ENCODE results near the gene PARP3.
A peak's percentile ranks its signal among the peaks of the same experiment; 100 is the strongest.

The PARP3 gene

DNA sequence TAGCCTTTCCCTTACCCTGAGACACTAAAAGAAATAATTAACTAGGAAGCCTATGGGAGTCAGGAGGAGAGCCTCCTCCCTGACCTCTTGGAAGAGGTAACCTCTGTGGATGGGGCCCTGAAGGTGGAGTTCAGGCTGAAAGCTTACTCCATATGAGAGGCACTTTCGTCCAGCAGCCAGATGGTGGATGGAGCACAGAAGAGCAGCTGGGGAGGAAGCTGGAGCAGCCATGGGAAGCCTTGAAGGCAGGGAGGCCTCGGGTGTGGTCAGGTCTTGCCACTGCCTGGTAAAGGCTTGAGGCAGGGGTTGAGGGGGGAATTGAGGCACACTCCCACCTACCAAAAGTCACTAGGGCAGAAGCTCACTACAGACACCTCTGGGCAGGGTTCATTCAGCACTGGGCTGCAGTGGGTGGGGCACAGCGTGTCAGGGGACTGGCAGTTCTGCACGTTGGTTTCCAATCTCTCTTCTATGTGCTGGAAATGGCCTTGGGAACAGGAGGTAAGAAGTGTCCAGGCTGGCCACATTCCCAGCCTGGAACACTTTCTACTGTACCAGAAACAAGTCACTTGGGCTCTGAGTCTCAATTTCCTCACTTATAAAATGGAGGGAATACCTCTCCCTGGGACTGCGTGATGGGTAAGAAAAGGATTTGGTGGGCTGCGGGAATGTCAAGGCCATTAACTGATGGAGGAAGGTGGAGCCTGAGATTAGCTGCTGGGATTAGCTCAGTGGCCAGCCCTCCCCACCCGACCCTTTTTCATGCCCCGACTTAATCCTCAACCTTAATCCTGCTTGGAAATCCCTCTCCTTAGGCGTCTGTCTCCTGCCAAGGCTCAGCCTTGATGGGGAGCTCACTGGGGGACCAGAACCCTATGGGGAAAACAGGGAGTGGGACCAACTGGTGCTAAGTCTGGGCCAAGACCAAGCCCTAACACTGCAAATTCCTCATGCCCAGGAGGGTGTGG, 19.7 kb downstream of the PARP3 start:
- no peak overlapping the region for H3K9ac ChIP-seq (ENCODE audit: low read depth, low read length)
- H3K27ac ChIP-seq (ENCODE audit: low read depth, low read length): no peak overlapping the region
- H3K27me3 ChIP-seq (ENCODE audit: insufficient read depth, low read length): peaks cover 13% of the 10 kb centered on the region
- H3K9me3 ChIP-seq (ENCODE audit: insufficient read depth, low read depth, low read length): no peaks in the 10 kb centered on the region
- peaks cover 14% of the 10 kb centered on the region for H3K4me1 ChIP-seq (ENCODE audit: insufficient read depth, low read length)
- no peaks in the 10 kb centered on the region for H3K36me3 ChIP-seq (ENCODE audit: insufficient read depth, low read length)
- no peak overlapping the region for H3K4me3 ChIP-seq (ENCODE audit: low read length)
- WGBS: 78% methylated on average over 8 of the region's 9 CpGs

DNA sequence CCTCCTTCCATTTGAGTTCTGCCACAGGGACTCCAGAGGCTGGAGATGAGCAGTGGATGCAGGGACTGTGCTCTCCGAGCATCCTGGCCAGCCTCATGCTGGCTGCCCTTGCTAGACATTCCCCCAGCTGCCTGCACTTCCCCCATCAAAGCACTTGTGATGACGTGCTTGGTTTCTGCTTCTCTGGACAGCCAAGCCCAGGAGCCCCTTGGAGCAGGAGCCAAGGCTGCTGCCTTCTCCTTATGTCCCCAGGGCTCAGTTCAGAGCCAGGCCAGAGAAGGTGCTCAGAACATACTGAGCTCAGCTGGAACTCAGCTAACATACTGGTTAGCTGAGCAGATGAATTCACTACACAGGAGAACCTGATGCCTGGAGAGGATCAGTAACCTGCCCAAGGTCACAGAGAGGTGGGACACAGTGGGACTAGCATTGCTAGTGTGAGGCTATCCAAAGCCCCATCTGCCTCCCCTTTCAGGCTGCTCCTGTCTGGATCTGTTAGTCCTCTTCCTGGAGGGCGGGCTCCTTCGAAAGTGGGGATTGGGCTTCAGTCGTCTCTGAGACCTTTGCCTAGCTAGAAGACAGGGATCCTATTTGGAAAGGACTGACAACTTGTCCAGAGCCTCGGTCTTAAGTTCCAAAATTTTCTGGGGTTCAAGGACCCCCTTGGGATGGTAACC, 20.8 kb downstream of the PARP3 start:
- Histone ChIP-seq H3K27me3 (ENCODE audit: insufficient read depth, low read length) (peaks cover 7% of the 10 kb centered on the region; the same call in 1 of the 2 replicates), H3K9ac (ENCODE audit: low read depth, low read length) (no peak overlapping the region), H3K36me3 (ENCODE audit: insufficient read depth, low read length) (no peaks in the 10 kb centered on the region), H3K9me3 (ENCODE audit: insufficient read depth, low read depth, low read length) (no peaks in the 10 kb centered on the region), H3K4me3 (ENCODE audit: low read length) (no peak overlapping the region), H3K4me1 (ENCODE audit: insufficient read depth, low read length) (peaks cover 14% of the 10 kb centered on the region), H3K27ac (ENCODE audit: low read depth, low read length) (no peak overlapping the region)
- WGBS: 87% methylated on average over 6 of the region's 6 CpGs

DNA sequence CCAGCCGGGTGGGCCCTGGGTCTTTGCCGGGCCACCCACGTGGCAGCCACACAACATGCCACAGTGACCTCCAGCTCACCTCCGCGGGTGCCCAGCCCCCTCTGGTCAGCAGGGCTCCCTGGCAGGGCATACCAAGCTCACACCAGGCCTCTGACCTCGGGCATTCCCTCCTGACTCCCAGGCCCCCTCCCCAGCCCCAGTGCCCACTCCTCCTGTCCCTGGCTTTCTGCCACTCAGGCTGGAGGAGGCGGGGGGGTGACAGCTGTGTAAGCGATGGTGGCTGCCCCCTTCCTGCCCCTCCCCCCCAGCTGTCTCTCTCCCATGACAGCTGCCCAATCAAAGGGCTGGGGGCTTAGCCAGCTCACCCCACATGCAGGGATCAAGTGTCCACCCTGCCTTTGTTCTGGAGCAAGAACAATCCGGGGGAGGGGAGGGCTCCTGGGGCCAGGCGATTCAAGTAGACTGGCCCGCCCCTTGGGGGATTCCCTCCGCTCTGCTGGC, 21.8 kb downstream of the PARP3 start:
- WGBS: 40% methylated on average over 11 of the region's 12 CpGs
- Histone ChIP-seq H3K36me3 (ENCODE audit: insufficient read depth, low read length) (no peaks in the 10 kb centered on the region), H3K9me3 (ENCODE audit: insufficient read depth, low read depth, low read length) (no peaks in the 10 kb centered on the region), H3K4me1 (ENCODE audit: insufficient read depth, low read length) (peaks cover 21% of the 10 kb centered on the region), H3K9ac (ENCODE audit: low read depth, low read length) (no peak overlapping the region), H3K27ac (ENCODE audit: low read depth, low read length) (no peak overlapping the region), H3K4me3 (ENCODE audit: low read length) (no peak overlapping the region), H3K27me3 (ENCODE audit: insufficient read depth, low read length) (peaks cover 7% of the 10 kb centered on the region; the same call in 1 of the 2 replicates)

DNA sequence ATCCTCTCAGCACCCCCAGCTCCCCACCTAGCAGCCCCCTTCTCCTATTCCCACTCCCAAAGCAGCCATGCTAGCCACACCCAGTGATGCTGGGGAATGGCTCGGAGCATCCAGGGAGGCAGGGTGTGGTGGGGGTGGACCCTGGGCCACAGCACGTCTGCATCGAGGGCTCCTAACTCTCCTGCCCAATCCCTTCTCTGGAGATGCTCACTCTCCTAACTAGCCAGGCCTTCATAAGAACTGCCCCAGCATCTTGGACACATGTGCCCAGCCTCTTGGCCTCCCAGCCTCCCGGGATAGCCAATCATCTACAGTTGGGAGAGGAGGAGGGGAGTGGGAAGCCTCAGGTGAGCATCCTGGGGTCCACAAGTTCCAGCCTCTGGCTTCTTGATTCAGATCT, 22.4 kb downstream of the PARP3 start:
- 81% methylated on average over 4 of the region's 4 CpGs for WGBS
- Histone ChIP-seq H3K4me1 (ENCODE audit: insufficient read depth, low read length) (peaks cover 26% of the 10 kb centered on the region), H3K9ac (ENCODE audit: low read depth, low read length) (no peak overlapping the region), H3K36me3 (ENCODE audit: insufficient read depth, low read length) (no peaks in the 10 kb centered on the region), H3K4me3 (ENCODE audit: low read length) (no peak overlapping the region), H3K27me3 (ENCODE audit: insufficient read depth, low read length) (peaks cover 7% of the 10 kb centered on the region; the same call in 1 of the 2 replicates), H3K27ac (ENCODE audit: low read depth, low read length) (no peak overlapping the region), H3K9me3 (ENCODE audit: insufficient read depth, low read depth, low read length) (no peaks in the 10 kb centered on the region)

DNA sequence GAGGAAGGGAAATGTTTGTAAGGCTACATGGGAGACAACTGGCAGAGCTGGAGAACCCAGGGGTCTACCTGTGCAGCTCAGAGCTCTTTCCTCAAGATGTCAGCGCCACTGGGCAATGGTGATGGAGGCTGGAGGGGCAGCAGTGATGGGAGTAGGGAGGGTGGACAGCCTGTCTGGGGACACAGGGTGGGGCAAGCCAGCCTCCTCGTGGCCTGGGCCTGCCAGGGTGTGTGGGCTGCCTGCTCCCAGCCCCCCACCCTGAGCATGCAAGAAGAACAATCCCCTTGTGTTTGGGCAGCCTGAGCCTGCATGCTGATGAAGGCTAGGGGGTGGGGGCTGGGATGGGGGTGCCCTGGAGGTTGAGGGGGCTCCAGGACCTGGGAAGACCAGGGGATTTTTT, 23.9 kb downstream of the PARP3 start:
- 78% methylated on average over 2 of the region's 2 CpGs for WGBS
- H3K27ac ChIP-seq (ENCODE audit: low read depth, low read length): no peak overlapping the region
- no peaks in the 10 kb centered on the region for H3K36me3 ChIP-seq (ENCODE audit: insufficient read depth, low read length)
- peaks cover 7% of the 10 kb centered on the region; the same call in 1 of the 2 replicates for H3K27me3 ChIP-seq (ENCODE audit: insufficient read depth, low read length)
- no peak overlapping the region for H3K4me3 ChIP-seq (ENCODE audit: low read length)
- no peak overlapping the region for H3K9ac ChIP-seq (ENCODE audit: low read depth, low read length)
- H3K9me3 ChIP-seq (ENCODE audit: insufficient read depth, low read depth, low read length): no peaks in the 10 kb centered on the region
- peaks cover 29% of the 10 kb centered on the region for H3K4me1 ChIP-seq (ENCODE audit: insufficient read depth, low read length)

DNA sequence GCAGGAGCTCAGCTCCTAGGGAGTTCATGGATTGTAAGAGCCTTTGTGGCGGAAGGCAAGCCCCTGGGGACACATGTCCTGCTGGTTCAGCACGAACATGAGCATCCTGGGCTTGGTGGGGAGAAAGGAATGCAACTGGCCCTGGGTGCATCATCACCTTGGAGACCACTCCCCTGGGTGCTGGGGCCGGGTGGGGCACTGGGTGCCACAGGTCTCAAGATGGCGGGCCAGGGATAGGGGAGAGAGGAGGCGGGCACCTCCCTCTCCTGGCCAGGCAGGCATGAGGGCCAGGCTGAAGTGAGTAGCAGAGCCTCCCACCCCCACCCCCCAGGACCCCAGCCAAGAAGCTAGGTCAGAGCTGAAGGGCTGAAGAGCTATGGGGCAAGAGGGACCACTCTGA, 24.3 kb downstream of the PARP3 start:
- Histone ChIP-seq H3K36me3 (ENCODE audit: insufficient read depth, low read length) (no peaks in the 10 kb centered on the region), H3K9ac (ENCODE audit: low read depth, low read length) (no peak overlapping the region), H3K4me3 (ENCODE audit: low read length) (peak overlapping the region; percentile 50; the same call in 1 of the 2 replicates), H3K9me3 (ENCODE audit: insufficient read depth, low read depth, low read length) (no peaks in the 10 kb centered on the region), H3K27ac (ENCODE audit: low read depth, low read length) (no peak overlapping the region), H3K27me3 (ENCODE audit: insufficient read depth, low read length) (peaks cover 7% of the 10 kb centered on the region; the same call in 1 of the 2 replicates), H3K4me1 (ENCODE audit: insufficient read depth, low read length) (peaks cover 29% of the 10 kb centered on the region)
- 82% methylated on average over 5 of the region's 5 CpGs for WGBS

DNA sequence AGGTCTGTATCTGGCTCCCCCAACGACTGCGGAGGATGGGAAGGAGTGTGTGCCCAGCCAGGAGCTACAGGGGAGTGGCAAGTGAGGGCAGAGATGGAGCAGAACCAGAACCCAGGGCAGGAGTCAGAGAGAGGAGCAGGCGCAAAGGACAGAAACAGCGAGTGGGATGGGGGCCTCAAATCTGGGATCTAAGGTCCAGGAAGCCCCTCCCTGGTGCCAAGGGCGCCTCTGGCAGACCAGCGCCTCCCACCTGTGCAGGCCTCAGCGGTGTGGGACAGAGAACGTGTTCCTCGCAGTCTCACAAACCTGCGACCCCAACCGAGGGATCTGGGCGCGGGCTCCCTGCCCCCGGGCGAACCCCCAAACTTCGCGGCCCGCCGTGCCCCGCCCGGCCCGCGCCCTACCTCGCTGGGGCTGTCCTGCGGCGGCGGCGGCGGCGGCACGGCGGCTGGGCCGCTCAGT, 24.8 kb downstream of the PARP3 start:
- peaks cover 7% of the 10 kb centered on the region; the same call in 1 of the 2 replicates for H3K27me3 ChIP-seq (ENCODE audit: insufficient read depth, low read length)
- H3K36me3 ChIP-seq (ENCODE audit: insufficient read depth, low read length): no peaks in the 10 kb centered on the region
- peak overlapping the region; percentile 46; the same call in 1 of the 2 replicates for H3K27ac ChIP-seq (ENCODE audit: low read depth, low read length)
- H3K9ac ChIP-seq (ENCODE audit: low read depth, low read length): no peak overlapping the region
- H3K9me3 ChIP-seq (ENCODE audit: insufficient read depth, low read depth, low read length): no peaks in the 10 kb centered on the region
- 6% methylated on average over 33 of the region's 33 CpGs for WGBS
- peaks cover 29% of the 10 kb centered on the region for H3K4me1 ChIP-seq (ENCODE audit: insufficient read depth, low read length)
- H3K4me3 ChIP-seq (ENCODE audit: low read length): peak overlapping the region; percentile 50

DNA sequence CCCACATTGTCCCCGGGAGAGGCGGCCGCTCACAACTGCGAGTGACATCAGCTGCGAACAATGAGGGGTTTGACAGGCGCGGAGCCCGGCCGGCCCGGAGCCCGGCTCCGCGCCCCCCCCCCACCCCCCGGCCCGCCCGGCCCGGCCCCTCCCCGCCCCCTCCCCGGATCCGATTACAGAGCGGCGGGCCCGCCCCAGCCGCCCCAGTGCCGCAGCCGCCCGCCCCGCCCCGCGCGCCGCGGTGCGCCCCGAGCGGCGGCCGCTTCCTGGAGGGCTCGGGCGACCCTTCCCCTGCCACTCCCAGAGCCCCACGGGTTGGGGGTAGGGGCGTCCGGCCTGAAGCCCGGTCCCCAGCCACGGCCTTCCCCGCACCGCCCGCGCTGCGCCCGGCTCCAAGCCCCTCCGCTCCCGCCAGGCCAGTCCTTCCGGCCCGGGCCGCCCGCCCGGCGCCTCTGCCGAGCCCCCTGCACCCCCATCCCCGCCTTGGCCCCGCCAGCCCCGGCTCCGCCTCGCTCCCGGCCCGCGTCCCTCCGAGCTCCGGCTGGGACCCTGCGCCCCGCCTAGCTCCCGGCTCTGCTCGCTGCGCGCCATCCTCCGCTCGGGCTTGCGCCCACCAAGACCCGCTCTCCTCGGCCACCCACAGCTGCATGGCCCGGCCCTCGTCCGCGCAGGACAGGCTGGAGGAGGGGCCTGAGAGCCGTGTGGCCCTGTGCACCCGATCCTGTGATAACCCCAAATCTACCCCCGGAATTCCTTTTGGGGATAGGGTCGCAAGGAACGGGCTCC, 25.4 kb downstream of the PARP3 start, which contains the start of gene PCBP4:
Gene PCBP4 (minus strand): TSS at position 71 of the 786 bp plus-strand sequence. CDS start 6,214 bp downstream, outside the sequence.
- Histone ChIP-seq H3K9ac (ENCODE audit: low read depth, low read length) (peak within 1 kb of the TSS; percentile 95), H3K36me3 (ENCODE audit: insufficient read depth, low read length) (no peaks in the 10 kb centered on the region), H3K4me1 (ENCODE audit: insufficient read depth, low read length) (peaks cover 29% of the 10 kb centered on the region), H3K9me3 (ENCODE audit: insufficient read depth, low read depth, low read length) (no peaks in the 10 kb centered on the region), H3K27me3 (ENCODE audit: insufficient read depth, low read length) (peaks cover 7% of the 10 kb centered on the region; the same call in 1 of the 2 replicates), H3K27ac (ENCODE audit: low read depth, low read length) (peak within 1 kb of the TSS; percentile 94), H3K4me3 (ENCODE audit: low read length) (peak within 1 kb of the TSS; percentile 81)
- WGBS: under 1% methylated on average over 72 of the region's 90 CpGs

DNA sequence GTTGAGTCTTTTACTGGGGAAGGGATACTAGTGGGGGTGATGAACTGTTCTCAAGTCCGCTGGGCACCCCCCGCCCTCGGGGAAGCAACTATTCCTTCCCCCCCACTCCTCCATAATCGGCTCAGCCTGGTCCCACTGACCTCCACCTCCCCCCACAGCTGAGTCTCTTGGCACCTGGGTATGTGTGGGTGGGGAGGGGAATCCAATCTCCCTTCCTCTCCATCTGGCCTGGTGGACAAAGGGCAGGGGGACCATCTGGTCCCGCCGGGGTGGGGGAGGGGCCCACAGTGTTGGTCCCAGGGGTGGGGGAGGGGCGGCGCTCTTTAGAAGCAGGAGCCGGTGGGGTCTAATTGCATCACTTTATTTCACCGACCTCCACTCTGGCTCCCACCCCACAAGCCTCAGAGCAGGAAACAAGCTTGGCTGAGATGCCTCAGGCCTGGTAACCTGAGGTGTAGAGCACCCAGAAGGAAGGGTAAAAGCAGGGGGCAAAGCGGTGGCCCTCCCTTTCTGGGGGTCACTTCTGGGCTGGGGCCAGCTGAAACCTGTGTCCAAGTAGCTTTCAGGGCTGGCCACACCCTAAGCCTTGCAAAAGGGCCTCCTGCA, 26.1 kb downstream of the PARP3 start:
- peak overlapping the region; percentile 95 for H3K9ac ChIP-seq (ENCODE audit: low read depth, low read length)
- H3K9me3 ChIP-seq (ENCODE audit: insufficient read depth, low read depth, low read length): no peaks in the 10 kb centered on the region
- H3K27ac ChIP-seq (ENCODE audit: low read depth, low read length): peak overlapping the region; percentile 94
- H3K27me3 ChIP-seq (ENCODE audit: insufficient read depth, low read length): peaks cover 8% of the 10 kb centered on the region; the same call in 1 of the 2 replicates
- peak overlapping the region; percentile 81 for H3K4me3 ChIP-seq (ENCODE audit: low read length)
- no peaks in the 10 kb centered on the region for H3K36me3 ChIP-seq (ENCODE audit: insufficient read depth, low read length)
- 7% methylated on average over 4 of the region's 11 CpGs for WGBS
- peaks cover 29% of the 10 kb centered on the region for H3K4me1 ChIP-seq (ENCODE audit: insufficient read depth, low read length)
